NT2/D1 (cell line): ENCODE results near the gene RERE.

Experiments used
- YY1 ChIP-seq: IDR thresholded peaks from 2 replicates; pipeline ENCODE4 v1.6.1; 2011; ENCODE audit not compliant: insufficient read length, insufficient read depth
- ZNF274 ChIP-seq: IDR thresholded peaks from 2 replicates; pipeline ENCODE4 v1.6.1; 2011; ENCODE audit warnings: mild to moderate bottlenecking, low read depth, low read length

DNA sequence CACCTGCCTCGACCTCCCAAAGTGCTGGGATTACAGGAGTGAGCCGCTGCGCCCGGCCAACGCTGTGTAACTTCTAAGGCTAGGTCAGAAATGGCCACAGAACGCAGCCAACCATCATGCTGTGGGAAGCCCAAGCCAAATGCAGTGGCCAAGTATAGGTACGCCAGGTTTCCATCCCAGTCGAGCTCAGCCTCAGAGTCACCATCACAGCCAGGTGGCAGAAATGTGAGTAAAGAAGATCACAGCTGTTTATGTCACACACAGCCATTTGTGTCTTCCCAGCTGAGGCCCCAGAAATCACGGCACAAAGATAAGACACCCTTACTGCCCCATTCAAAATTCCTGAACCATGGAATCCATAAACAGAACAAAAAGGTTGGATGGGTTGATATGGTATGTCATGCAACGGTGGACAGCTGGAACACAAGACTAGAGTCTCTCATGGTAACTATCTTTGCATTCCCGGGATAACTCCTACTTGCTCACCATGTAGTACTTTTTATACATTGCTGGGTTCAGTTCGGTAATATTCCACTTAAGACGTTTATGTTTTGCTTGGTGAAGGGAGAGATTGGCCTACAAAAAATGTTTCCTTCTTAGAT, 415.2 kb downstream of the RERE start:
- TF ChIP-seq YY1 (no peak), ZNF274 (no peak)
